GM12892 (cell line): ENCODE data around the gene CDK5RAP2.

Experiments
- DNase-seq: peaks from one replicate; pipeline ENCODE4 v3.0.0; 2011; ENCODE audit not compliant: insufficient read length
- FAIRE-seq: peaks from 2 replicates; lab custom pipeline; 2011; peaks lifted over from hg19 to GRCh38; lab: Jason Lieb, UNC
- POLR2A ChIP-seq: IDR thresholded peaks from 2 replicates; pipeline ENCODE4 v1.6.1; 2011; ENCODE audit warnings: low read depth, low read length, control low read depth
- POLR2AphosphoS5 ChIP-seq: IDR thresholded peaks from 2 replicates; pipeline ENCODE4 v1.6.1; 2011; ENCODE audit warnings: low read depth, low read length, control low read depth
- TAF1 ChIP-seq: IDR thresholded peaks from 2 replicates; pipeline ENCODE4 v1.6.1; 2011; ENCODE audit warnings: low read depth, mild to moderate bottlenecking, control low read depth, low read length, borderline replicate concordance

The CDK5RAP2 gene

GRCh38 chr9:120377268-120378159 is 202.5 kb downstream of the CDK5RAP2 start:
- TF ChIP-seq TAF1 (no peak), POLR2A (no peak), POLR2AphosphoS5 (no peak)
- FAIRE-seq (no peak), DNase-seq (no peak)

DNA sequence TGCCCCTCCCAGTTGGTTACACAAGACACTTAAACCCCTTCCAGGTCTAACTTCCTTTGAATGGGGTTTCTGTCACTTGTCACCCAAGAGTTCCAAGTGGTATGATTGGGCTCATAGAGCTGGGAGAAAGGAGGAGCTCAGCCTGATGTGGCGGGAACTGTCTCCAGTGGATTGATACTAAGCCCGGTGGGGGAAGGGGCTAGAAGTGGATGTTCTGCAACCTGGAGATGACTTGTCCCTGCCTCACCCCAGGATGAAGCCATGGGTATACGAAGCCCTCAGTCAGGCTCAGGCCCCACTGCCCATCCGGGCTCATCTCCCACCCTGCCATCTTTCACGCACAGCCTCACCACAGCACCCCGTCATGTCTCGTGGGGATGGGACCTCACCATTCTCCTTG is 203.9 kb downstream of the CDK5RAP2 start:
- DNase-seq (no peak), FAIRE-seq (no peak)
- TF ChIP-seq POLR2AphosphoS5 (no peak), TAF1 (no peak), POLR2A (no peak)

DNA sequence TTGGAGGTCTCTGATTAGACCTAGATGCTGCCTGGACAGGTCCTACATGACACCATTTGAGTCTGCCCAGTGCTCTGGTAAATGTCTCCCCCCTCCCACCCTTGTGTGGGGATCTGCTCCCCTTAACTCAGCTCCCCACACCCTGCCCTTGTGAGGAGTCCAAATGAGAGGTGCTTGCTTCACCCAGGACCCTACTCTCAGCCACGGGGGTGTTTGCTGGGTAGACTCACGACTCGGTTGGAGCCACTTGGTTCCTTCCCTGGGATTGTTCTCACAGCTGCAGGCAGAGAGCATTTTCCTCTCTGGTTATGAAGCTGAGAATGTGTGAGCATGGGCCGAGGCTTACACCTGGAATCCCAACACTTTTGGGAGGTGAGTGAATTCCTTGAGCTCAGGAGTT is 204.7 kb downstream of the CDK5RAP2 start:
- DNase-seq, result no peak
- FAIRE-seq, result no peak
- TF ChIP-seq POLR2AphosphoS5 (no peak), TAF1 (no peak), POLR2A (no peak)

GRCh38 chr9:120374817-120375216 is 205.2 kb downstream of the CDK5RAP2 start:
- DNase-seq (no peak), FAIRE-seq (no peak)
- TF ChIP-seq POLR2AphosphoS5 (no peak), POLR2A (no peak), TAF1 (no peak)

- TF ChIP-seq TAF1, result no peak
- TF ChIP-seq POLR2A, result no peak
- FAIRE-seq, result no peak
- no peak for DNase-seq
These were observed 205.7 kb downstream of the CDK5RAP2 start for GRCh38 chr9:120374239-120374638.

- no peak for FAIRE-seq
These were observed 207.9 kb downstream of the CDK5RAP2 start for GRCh38 chr9:120372040-120372439.

GRCh38 chr9:120369608-120370220 is 210.3 kb downstream of the CDK5RAP2 start:
- FAIRE-seq, result no peak
- TF ChIP-seq POLR2A (no peak), POLR2AphosphoS5 (no peak), TAF1 (no peak)

More at GRCh38 chr9:120372040-120372439, 207.9 kb downstream of the CDK5RAP2 start:
- DNase-seq, result no peak
- TF ChIP-seq POLR2A, result no peak
- no peak for TF ChIP-seq POLR2AphosphoS5
- no peak for TF ChIP-seq TAF1

GRCh38 chr9:120368799-120369198 is 211.2 kb downstream of the CDK5RAP2 start:
- DNase-seq (no peak), FAIRE-seq (no peak)
- TF ChIP-seq POLR2A, result no peak
- no peak for TF ChIP-seq TAF1
- TF ChIP-seq POLR2AphosphoS5, result no peak

More at GRCh38 chr9:120369608-120370220, 210.3 kb downstream of the CDK5RAP2 start:
- DNase-seq, result no peak

- TF ChIP-seq TAF1, result no peak
- no peak for TF ChIP-seq POLR2AphosphoS5
- no peak for TF ChIP-seq POLR2A
- no peak for DNase-seq
- no peak for FAIRE-seq
These were observed 213.3 kb downstream of the CDK5RAP2 start for GRCh38 chr9:120366644-120367019.

GRCh38 chr9:120365386-120365785 is 214.6 kb downstream of the CDK5RAP2 start:
- DNase-seq (no peak), FAIRE-seq (no peak)
- TF ChIP-seq POLR2AphosphoS5 (no peak), TAF1 (no peak), POLR2A (no peak)

GRCh38 chr9:120363697-120364096 is 216.3 kb downstream of the CDK5RAP2 start:
- FAIRE-seq (no peak), DNase-seq (no peak)
- TF ChIP-seq POLR2AphosphoS5, result no peak
- TF ChIP-seq POLR2A, result no peak
- no peak for TF ChIP-seq TAF1

DNA sequence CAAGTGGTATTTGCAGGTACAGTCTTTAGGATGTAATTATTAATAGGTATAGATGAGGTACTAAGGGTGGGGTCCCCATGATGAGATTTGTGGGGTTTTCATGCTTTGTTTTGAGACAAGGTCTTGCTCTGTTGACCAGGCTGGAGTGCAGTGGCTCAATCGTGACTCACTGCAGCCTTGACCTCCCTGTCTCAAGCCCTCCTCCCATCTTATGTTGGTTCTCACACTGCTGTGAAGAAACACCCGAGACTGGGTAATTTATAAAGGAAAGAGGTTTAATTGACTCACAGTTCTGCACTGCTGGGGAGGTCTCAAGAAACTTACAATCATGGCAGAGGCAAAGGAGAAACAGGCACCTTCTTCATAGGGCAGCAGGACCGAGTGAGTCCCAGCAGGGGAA is 217.5 kb downstream of the CDK5RAP2 start:
- no peak for DNase-seq
- FAIRE-seq, result no peak

More for the DNA sequence above, 217.5 kb downstream of the CDK5RAP2 start:
- TF ChIP-seq POLR2A (no peak), POLR2AphosphoS5 (no peak), TAF1 (no peak)
